HepG2 (cell line): Measurements from ENCODE around the gene PLCB1.

ENCODE experiments used
- ATF1 ChIP-seq: IDR thresholded peaks from 2 replicates; pipeline ENCODE4 v1.6.1; 2016; ENCODE audit warnings: mild to moderate bottlenecking, control low read depth
- EZH2 ChIP-seq: conservative IDR thresholded peaks from 2 replicates; pipeline ENCODE4 v1.6.1; 2012; ENCODE audit warnings: mild to moderate bottlenecking, low read depth, low read length, moderate library complexity
- FOXK2 ChIP-seq: fragments of 450-650 bp; IDR thresholded peaks from 2 replicates; pipeline ENCODE4 v1.6.1; 2016
- JUNB ChIP-seq: sonication (generic); formaldehyde crosslinking; IDR thresholded peaks from 2 replicates; pipeline ENCODE4 v1.8.0; 2022; ENCODE audit warnings: missing genetic modification reagents, mild to moderate bottlenecking, borderline replicate concordance
- NR3C1 ChIP-seq: sonication (generic); formaldehyde crosslinking; IDR thresholded peaks from 2 replicates; pipeline ENCODE4 v1.4.0; 2020; ENCODE audit warnings: missing genetic modification reagents
- POLR2AphosphoS5 ChIP-seq: IDR thresholded peaks from 2 replicates; pipeline ENCODE4 v1.6.1; 2012; ENCODE audit warnings: low read depth, low read length
- ZFP36 ChIP-seq: fragments of 150-350 bp; IDR thresholded peaks from 2 replicates; pipeline ENCODE4 v1.6.1; 2018; ENCODE audit warnings: borderline replicate concordance, low read length, low read depth; ENCODE audit not compliant: partially characterized antibody
- TF ChIP-seq, protein P1 (sequence below): sonication (generic); formaldehyde crosslinking; IDR thresholded peaks from 2 replicates; pipeline ENCODE4 v1.4.0; 2020; ENCODE audit warnings: missing genetic modification reagents, borderline replicate concordance
- TF ChIP-seq, protein P2 (sequence below): sonication (generic); formaldehyde crosslinking; IDR thresholded peaks from 2 replicates; pipeline ENCODE4 v1.5.0; 2020; ENCODE audit warnings: mild to moderate bottlenecking, missing genetic modification reagents, moderate library complexity

DNA sequence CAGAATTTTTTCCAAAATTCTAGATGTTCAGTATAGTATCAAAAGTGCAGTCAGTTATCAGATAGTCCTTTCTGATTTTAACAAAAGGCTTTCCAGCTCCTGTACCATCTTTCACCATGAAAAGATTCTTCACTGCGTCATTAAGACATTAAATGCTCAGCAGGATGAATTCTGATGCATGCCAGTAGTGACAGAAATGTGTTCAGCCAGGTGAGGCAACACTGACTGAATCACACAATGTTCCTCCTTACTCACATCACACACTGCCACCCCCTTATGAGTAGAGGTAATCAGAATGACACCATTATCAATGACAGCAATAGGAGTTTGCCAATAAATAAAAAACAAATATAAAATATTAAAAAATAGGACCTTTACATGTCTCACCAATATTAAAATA lies 510.2 kb downstream of the PLCB1 start:
- TF ChIP-seq, protein P1, sequence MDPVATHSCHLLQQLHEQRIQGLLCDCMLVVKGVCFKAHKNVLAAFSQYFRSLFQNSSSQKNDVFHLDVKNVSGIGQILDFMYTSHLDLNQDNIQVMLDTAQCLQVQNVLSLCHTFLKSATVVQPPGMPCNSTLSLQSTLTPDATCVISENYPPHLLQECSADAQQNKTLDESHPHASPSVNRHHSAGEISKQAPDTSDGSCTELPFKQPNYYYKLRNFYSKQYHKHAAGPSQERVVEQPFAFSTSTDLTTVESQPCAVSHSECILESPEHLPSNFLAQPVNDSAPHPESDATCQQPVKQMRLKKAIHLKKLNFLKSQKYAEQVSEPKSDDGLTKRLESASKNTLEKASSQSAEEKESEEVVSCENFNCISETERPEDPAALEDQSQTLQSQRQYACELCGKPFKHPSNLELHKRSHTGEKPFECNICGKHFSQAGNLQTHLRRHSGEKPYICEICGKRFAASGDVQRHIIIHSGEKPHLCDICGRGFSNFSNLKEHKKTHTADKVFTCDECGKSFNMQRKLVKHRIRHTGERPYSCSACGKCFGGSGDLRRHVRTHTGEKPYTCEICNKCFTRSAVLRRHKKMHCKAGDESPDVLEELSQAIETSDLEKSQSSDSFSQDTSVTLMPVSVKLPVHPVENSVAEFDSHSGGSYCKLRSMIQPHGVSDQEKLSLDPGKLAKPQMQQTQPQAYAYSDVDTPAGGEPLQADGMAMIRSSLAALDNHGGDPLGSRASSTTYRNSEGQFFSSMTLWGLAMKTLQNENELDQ (CRISPR knock-in tag) = no peak
- TF ChIP-seq NR3C1 (no peak), FOXK2 (no peak), ZFP36 (no peak), EZH2 (no peak), ATF1 (CRISPR knock-in tag) (no peak), JUNB (CRISPR knock-in tag) (no peak), POLR2AphosphoS5 (no peak)
- TF ChIP-seq, protein P2, sequence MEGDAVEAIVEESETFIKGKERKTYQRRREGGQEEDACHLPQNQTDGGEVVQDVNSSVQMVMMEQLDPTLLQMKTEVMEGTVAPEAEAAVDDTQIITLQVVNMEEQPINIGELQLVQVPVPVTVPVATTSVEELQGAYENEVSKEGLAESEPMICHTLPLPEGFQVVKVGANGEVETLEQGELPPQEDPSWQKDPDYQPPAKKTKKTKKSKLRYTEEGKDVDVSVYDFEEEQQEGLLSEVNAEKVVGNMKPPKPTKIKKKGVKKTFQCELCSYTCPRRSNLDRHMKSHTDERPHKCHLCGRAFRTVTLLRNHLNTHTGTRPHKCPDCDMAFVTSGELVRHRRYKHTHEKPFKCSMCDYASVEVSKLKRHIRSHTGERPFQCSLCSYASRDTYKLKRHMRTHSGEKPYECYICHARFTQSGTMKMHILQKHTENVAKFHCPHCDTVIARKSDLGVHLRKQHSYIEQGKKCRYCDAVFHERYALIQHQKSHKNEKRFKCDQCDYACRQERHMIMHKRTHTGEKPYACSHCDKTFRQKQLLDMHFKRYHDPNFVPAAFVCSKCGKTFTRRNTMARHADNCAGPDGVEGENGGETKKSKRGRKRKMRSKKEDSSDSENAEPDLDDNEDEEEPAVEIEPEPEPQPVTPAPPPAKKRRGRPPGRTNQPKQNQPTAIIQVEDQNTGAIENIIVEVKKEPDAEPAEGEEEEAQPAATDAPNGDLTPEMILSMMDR (CRISPR knock-in tag) = no peak
